Fibroblast of lung (primary cell): ENCODE data around the gene NR3C2.

ENCODE experiments used
- EZH2 ChIP-seq: IDR thresholded peaks from 2 replicates; pipeline ENCODE4 v1.5.1; 2012; ENCODE audit warnings: low read length, control low read depth, mild to moderate bottlenecking; ENCODE audit errors: missing control alignments
- TF ChIP-seq, protein P1 (sequence below), 2 donors: IDR thresholded peaks in 1 of 2; conservative IDR thresholded peaks in 1 of 2; 1 replicate in 1 of 2; 2 replicates in 1 of 2; pipeline ENCODE4 v1.5.1; 2011 to 2012; ENCODE audit warnings: low read length in 2 of 2, control low read depth in 1 of 2, inconsistent platforms in 1 of 2, low read depth in 1 of 2, mild to moderate bottlenecking in 1 of 2

DNA sequence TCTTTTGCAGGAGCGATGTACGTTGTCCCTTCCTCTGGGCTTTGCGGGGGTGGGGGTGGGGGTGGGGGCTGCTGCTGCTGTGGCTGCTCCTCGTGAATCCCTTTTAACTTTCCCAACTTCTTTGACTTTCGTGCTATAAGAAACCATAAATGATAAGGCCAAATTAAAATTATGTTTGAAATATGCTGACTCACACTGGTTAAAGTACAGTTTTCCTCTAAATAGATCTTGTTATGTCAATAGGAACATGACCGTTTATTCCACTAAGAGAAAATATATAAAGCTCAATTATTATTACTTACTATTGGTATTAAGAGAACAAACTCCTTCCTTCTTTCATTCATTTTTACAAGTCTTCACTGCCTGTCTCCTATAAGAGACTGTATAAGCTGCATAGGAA, 287.4 kb downstream of the NR3C2 start:
- TF ChIP-seq, protein P1, sequence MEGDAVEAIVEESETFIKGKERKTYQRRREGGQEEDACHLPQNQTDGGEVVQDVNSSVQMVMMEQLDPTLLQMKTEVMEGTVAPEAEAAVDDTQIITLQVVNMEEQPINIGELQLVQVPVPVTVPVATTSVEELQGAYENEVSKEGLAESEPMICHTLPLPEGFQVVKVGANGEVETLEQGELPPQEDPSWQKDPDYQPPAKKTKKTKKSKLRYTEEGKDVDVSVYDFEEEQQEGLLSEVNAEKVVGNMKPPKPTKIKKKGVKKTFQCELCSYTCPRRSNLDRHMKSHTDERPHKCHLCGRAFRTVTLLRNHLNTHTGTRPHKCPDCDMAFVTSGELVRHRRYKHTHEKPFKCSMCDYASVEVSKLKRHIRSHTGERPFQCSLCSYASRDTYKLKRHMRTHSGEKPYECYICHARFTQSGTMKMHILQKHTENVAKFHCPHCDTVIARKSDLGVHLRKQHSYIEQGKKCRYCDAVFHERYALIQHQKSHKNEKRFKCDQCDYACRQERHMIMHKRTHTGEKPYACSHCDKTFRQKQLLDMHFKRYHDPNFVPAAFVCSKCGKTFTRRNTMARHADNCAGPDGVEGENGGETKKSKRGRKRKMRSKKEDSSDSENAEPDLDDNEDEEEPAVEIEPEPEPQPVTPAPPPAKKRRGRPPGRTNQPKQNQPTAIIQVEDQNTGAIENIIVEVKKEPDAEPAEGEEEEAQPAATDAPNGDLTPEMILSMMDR (conservative IDR thresholded peaks at IDR 0.05 in 1 of 2, IDR thresholded peaks at IDR 0.05 in 1 of 2; ENCODE audit: low read depth in 1 of 2, low read length in 2 of 2), result no peak
- no peak for TF ChIP-seq EZH2
